GM12878 (cell line): ENCODE data around the gene ABCA4. TPM values are rescaled to one million over a fixed set of nuclear protein-coding genes. Genes with fewer than 3 reads are reported as not detected.

Experiments used
- ATAC-seq: fragments of 200-7000 bp; cut with Tn5 transposase; 3 replicates; pipeline ENCODE4 v1.9.1; 2020; ENCODE audit warnings: mild to moderate bottlenecking, moderate library complexity
- BruUV-seq: library from RNA; stranded (reverse); fragments of 400-500 nt; replicated peaks from 2 replicates; lab custom pipeline; 2021; lab: Mats Ljungman, UMichigan
- CTCF ChIA-PET: fragments of 300-600 bp; sonication (Branson Sonifier 250); formaldehyde crosslinking; extraction: SDS; loops from one replicate; lab custom pipeline; 2021; ENCODE audit warnings: inconsistent platforms; lab: Yijun Ruan, JAX
- POLR2A ChIA-PET: fragments of 350-600 bp; formaldehyde crosslinking; extraction: SDS; loops from one replicate; lab custom pipeline; 2021; ENCODE audit warnings: inconsistent platforms; lab: Charles Lee
- RAD21 ChIA-PET: fragments of 300-600 bp; sonication (Branson Sonifier 250); formaldehyde crosslinking; loops from one replicate; lab custom pipeline; 2023; ENCODE audit warnings: antibody characterized with exemption; ENCODE audit not compliant: unreplicated experiment; lab: Charles Lee
- SMC1A ChIA-PET: fragments of 300-600 bp; sonication (Branson Sonifier 250); formaldehyde crosslinking; loops from one replicate; lab custom pipeline; 2023; ENCODE audit not compliant: unreplicated experiment, uncharacterized antibody; lab: Charles Lee
- DNase-seq: peaks from one replicate; pipeline ENCODE4 v3.0.0-alpha.2; 2011; ENCODE audit warnings: low read depth, low spot score
- FAIRE-seq: peaks from 3 replicates; lab custom pipeline; 2011; peaks lifted over from hg19 to GRCh38; lab: Jason Lieb, UNC
- H2AFZ ChIP-seq: 2 replicates; pipeline ENCODE4 v1.6.0; 2011; ENCODE audit warnings: low read depth, low read length, control low read depth; ENCODE audit not compliant: control insufficient read depth
- H3K27ac ChIP-seq: 2 replicates; pipeline ENCODE4 v1.5.1; 2011; ENCODE audit warnings: control low read depth; ENCODE audit not compliant: control insufficient read depth, insufficient read depth
- H3K27me3 ChIP-seq, 2 experiments: replicated peaks in 1 of 2; 2 replicates each; pipeline versions ENCODE4 v1.6.0 to v1.6.1; 2011; ENCODE audit warnings: low read length in 1 of 2; ENCODE audit not compliant: control insufficient read depth in 2 of 2, insufficient read depth in 2 of 2
- H3K36me3 ChIP-seq, 2 experiments: 2 replicates each; pipeline ENCODE4 v1.5.1; 2011; ENCODE audit warnings: low read length in 1 of 2; ENCODE audit not compliant: control insufficient read depth in 2 of 2, insufficient read depth in 2 of 2
- H3K4me1 ChIP-seq: 2 replicates; pipeline ENCODE4 v1.6.1; 2011; ENCODE audit warnings: mild to moderate bottlenecking, low read length, moderate library complexity, mixed read lengths; ENCODE audit not compliant: control insufficient read depth, insufficient read depth
- H3K4me2 ChIP-seq: 2 replicates; pipeline ENCODE4 v1.6.0; 2011; ENCODE audit warnings: control low read depth; ENCODE audit not compliant: control insufficient read depth, insufficient read depth
- H3K4me3 ChIP-seq: fragments of 200-600 bp; sonication (generic); 2 replicates; pipeline ENCODE4 v1.5.1; 2016
- H3K79me2 ChIP-seq: 2 replicates; pipeline ENCODE4 v1.6.0; 2011; ENCODE audit warnings: low read length; ENCODE audit not compliant: control insufficient read depth, insufficient read depth
- H3K9ac ChIP-seq: 2 replicates; pipeline ENCODE4 v1.8.0; 2011; ENCODE audit warnings: low read length, control low read depth, mixed read lengths; ENCODE audit not compliant: control insufficient read depth, insufficient read depth
- H3K9me3 ChIP-seq: replicated peaks from 3 replicates; pipeline ENCODE4 v1.5.1; 2011; ENCODE audit warnings: mild to moderate bottlenecking, low read length; ENCODE audit not compliant: control insufficient read depth, insufficient read depth
- H4K20me1 ChIP-seq: 2 replicates; pipeline ENCODE4 v1.6.0; 2011; ENCODE audit not compliant: control insufficient read depth, insufficient read depth
- EED ChIP-seq: sonication (generic); IDR thresholded peaks from 2 replicates; pipeline ENCODE4 v1.6.1; 2016; ENCODE audit warnings: antibody characterized with exemption, low read depth
- ETV6 ChIP-seq, 2 experiments: fragments of 450-650 bp in 1 of 2; IDR thresholded peaks in 1 of 2; conservative IDR thresholded peaks in 1 of 2; 2 replicates each; pipeline ENCODE4 v1.6.1; 2014; ENCODE audit warnings: antibody characterized with exemption in 1 of 2, borderline replicate concordance in 1 of 2, low read depth in 1 of 2, mild to moderate bottlenecking in 1 of 2, moderate library complexity in 1 of 2
- HDGF ChIP-seq: fragments of 450-650 bp; IDR thresholded peaks from 2 replicates; pipeline ENCODE4 v1.6.1; 2016; ENCODE audit warnings: antibody characterized with exemption
- NFYA ChIP-seq: IDR thresholded peaks from 2 replicates; pipeline ENCODE4 v1.6.1; 2011; ENCODE audit warnings: low read depth, mild to moderate bottlenecking, low read length, improper control_type of control experiment, borderline replicate concordance
- RB1 ChIP-seq: fragments of 450-650 bp; formaldehyde crosslinking; IDR thresholded peaks from 2 replicates; pipeline ENCODE4 v1.6.1; 2017; ENCODE audit warnings: mild to moderate bottlenecking, borderline replicate concordance
- SMC3 ChIP-seq: IDR thresholded peaks from 2 replicates; pipeline ENCODE4 v1.6.1; 2011; ENCODE audit warnings: low read length, improper control_type of control experiment, borderline replicate concordance
- SP1 ChIP-seq: IDR thresholded peaks from one replicate; pipeline ENCODE4 v1.6.1; 2011; ENCODE audit warnings: low read depth, low read length
- SRF ChIP-seq, 2 experiments: IDR thresholded peaks; 2 replicates each; pipeline ENCODE4 v1.6.1; 2011; ENCODE audit warnings: low read depth in 2 of 2, low read length in 2 of 2, mild to moderate bottlenecking in 1 of 2, moderate library complexity in 1 of 2
- ZNF24 ChIP-seq: fragments of 450-650 bp; IDR thresholded peaks from 2 replicates; pipeline ENCODE4 v1.6.1; 2017; ENCODE audit warnings: antibody characterized with exemption, mild to moderate bottlenecking
- ZNF622 ChIP-seq: fragments of 450-650 bp; IDR thresholded peaks from 2 replicates; pipeline ENCODE4 v1.6.1; 2017; ENCODE audit warnings: mild to moderate bottlenecking, inconsistent platforms
- WGBS: methylation state at CpG from one replicate; pipeline ENCODE4 v1.1.6; 2016; ENCODE audit warnings: low lambda C conversion rate; ENCODE audit not compliant: insufficient replicate concordance, insufficient coverage; ENCODE audit errors: missing lambda C conversion rate; 5-methylcytosine and 5-hydroxymethylcytosine counted together
- in situ Hi-C: fragments of 300-500 bp; cut with MboI; formaldehyde crosslinking; loops from 9 replicates; pipeline ENCODE4 v1.14.3; 2018; ENCODE audit warnings: mixed read lengths
- intact Hi-C: fragments of 100-400 bp; cut with micrococcal nuclease; formaldehyde crosslinking; loops from one replicate; pipeline ENCODE4 v1.14.2; 2022; ENCODE audit not compliant: unreplicated experiment
- polyA plus RNA-seq, 11 experiments: library from polyadenylated mRNA; depleted of rRNA in 4 of 11; unstranded in 6 of 11; stranded (reverse) in 5 of 11; fragments of >200 nt; fragmentation: Nextera tagmentation in 4 of 11; fragmentation: Illumina TruSeq in 1 of 11; extraction: Ambion mirVana in 4 of 11; extraction: Trizol in 1 of 11; gene quantifications; 1 replicate in 1 of 11; 2 replicates in 10 of 11; pipeline versions ENCODE4 v1.2.1 to v1.2.3, GENCODE V29; 2011 to 2016; ENCODE audit warnings: inconsistent platforms in 2 of 11, missing spikeins in 2 of 11, low read depth in 1 of 11
- total RNA-seq, 4 experiments: library from RNA; depleted of rRNA in 3 of 4; stranded (reverse); fragments of >200 nt in 3 of 4; fragmentation: Illumina TruSeq in 1 of 4; extraction: Trizol in 1 of 4; gene quantifications; 2 replicates each; pipeline versions ENCODE4 v1.2.1 to v1.2.3, GENCODE V29; 2013 to 2021
- TF ChIP-seq, protein P1 (sequence below): IDR thresholded peaks from 2 replicates; pipeline ENCODE4 v1.6.1; 2012; ENCODE audit warnings: low read depth, low read length, improper control_type of control experiment
- TF ChIP-seq, protein P2 (sequence below): IDR thresholded peaks from 2 replicates; pipeline ENCODE4 v1.6.1; 2012; ENCODE audit warnings: low read depth, low read length, improper control_type of control experiment
- TF ChIP-seq, protein P3 (sequence below): fragments of 150-350 bp; IDR thresholded peaks from 2 replicates; pipeline ENCODE4 v1.6.1; 2016; ENCODE audit warnings: low read depth, low read length
- TF ChIP-seq, protein P4 (sequence below): fragments of 450-650 bp; IDR thresholded peaks from 2 replicates; pipeline ENCODE4 v1.6.1; 2017; ENCODE audit warnings: mild to moderate bottlenecking, moderate library complexity

Gene ABCA4
- total and polyA plus RNA-seq, 10 of the 15 experiments (the other 5 are each of a cell fraction or from before 2014, with no cell fraction given): 0.03 to 0.28 (median 0.11) TPM; not detected in 3

DNA sequence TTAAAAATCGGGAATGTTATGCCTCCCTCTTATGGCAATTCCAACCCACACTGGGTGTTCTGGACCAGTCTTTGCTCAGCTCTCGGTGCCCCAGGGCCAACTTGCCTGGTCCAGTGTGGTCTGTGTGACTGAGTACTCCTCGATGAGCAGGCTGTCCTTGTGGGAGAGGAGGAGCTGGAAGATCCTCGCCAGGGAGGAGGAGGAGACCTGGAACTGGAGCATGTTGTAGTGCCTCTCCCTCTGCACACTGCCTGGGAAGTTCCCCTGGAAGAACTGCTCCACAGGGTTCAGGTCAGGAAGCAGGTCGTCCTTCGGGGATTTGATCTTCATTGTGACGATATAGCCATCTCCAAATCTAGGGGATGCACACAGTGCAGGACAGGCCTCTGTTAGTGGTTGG lies 123.2 kb downstream of the ABCA4 start:
- SMC1A ChIA-PET: interaction anchor here (1.0 kb wide), 1 partner anchor 377 kb away, joined by 4 read pairs; no protein-coding TSS in a partner anchor
- FAIRE-seq: no peak
- H2AFZ ChIP-seq: no peak overlapping the region

More for the DNA sequence above, 123.2 kb downstream of the ABCA4 start:
- H3K4me1 ChIP-seq: no peaks in the 10 kb centered on the region
- no peak overlapping the region for H3K4me2 ChIP-seq
- intact Hi-C loops: no loop called here
- POLR2A ChIA-PET: no interaction called here
- TF ChIP-seq NFYA (no peak), ETV6 (conservative IDR thresholded peaks at IDR 0.05 in 1 of 2, IDR thresholded peaks at IDR 0.05 in 1 of 2; ENCODE audit: borderline replicate concordance in 1 of 2, low read depth in 1 of 2) (no peak), SMC3 (no peak), HDGF (no peak), SRF (IDR thresholded peaks at IDR 0.05; ENCODE audit: low read depth in 2 of 2, low read length in 2 of 2) (no peak), RB1 (no peak), SP1 (no peak), ZNF622 (no peak), EED (no peak), ZNF24 (no peak)
- TF ChIP-seq, protein P1, sequence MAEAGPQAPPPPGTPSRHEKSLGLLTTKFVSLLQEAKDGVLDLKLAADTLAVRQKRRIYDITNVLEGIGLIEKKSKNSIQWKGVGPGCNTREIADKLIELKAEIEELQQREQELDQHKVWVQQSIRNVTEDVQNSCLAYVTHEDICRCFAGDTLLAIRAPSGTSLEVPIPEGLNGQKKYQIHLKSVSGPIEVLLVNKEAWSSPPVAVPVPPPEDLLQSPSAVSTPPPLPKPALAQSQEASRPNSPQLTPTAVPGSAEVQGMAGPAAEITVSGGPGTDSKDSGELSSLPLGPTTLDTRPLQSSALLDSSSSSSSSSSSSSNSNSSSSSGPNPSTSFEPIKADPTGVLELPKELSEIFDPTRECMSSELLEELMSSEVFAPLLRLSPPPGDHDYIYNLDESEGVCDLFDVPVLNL: no peak
- TF ChIP-seq, protein P2, sequence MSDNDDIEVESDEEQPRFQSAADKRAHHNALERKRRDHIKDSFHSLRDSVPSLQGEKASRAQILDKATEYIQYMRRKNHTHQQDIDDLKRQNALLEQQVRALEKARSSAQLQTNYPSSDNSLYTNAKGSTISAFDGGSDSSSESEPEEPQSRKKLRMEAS: no peak
- TF ChIP-seq, protein P3, sequence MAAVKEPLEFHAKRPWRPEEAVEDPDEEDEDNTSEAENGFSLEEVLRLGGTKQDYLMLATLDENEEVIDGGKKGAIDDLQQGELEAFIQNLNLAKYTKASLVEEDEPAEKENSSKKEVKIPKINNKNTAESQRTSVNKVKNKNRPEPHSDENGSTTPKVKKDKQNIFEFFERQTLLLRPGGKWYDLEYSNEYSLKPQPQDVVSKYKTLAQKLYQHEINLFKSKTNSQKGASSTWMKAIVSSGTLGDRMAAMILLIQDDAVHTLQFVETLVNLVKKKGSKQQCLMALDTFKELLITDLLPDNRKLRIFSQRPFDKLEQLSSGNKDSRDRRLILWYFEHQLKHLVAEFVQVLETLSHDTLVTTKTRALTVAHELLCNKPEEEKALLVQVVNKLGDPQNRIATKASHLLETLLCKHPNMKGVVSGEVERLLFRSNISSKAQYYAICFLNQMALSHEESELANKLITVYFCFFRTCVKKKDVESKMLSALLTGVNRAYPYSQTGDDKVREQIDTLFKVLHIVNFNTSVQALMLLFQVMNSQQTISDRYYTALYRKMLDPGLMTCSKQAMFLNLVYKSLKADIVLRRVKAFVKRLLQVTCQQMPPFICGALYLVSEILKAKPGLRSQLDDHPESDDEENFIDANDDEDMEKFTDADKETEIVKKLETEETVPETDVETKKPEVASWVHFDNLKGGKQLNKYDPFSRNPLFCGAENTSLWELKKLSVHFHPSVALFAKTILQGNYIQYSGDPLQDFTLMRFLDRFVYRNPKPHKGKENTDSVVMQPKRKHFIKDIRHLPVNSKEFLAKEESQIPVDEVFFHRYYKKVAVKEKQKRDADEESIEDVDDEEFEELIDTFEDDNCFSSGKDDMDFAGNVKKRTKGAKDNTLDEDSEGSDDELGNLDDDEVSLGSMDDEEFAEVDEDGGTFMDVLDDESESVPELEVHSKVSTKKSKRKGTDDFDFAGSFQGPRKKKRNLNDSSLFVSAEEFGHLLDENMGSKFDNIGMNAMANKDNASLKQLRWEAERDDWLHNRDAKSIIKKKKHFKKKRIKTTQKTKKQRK: no peak
- TF ChIP-seq, protein P4, sequence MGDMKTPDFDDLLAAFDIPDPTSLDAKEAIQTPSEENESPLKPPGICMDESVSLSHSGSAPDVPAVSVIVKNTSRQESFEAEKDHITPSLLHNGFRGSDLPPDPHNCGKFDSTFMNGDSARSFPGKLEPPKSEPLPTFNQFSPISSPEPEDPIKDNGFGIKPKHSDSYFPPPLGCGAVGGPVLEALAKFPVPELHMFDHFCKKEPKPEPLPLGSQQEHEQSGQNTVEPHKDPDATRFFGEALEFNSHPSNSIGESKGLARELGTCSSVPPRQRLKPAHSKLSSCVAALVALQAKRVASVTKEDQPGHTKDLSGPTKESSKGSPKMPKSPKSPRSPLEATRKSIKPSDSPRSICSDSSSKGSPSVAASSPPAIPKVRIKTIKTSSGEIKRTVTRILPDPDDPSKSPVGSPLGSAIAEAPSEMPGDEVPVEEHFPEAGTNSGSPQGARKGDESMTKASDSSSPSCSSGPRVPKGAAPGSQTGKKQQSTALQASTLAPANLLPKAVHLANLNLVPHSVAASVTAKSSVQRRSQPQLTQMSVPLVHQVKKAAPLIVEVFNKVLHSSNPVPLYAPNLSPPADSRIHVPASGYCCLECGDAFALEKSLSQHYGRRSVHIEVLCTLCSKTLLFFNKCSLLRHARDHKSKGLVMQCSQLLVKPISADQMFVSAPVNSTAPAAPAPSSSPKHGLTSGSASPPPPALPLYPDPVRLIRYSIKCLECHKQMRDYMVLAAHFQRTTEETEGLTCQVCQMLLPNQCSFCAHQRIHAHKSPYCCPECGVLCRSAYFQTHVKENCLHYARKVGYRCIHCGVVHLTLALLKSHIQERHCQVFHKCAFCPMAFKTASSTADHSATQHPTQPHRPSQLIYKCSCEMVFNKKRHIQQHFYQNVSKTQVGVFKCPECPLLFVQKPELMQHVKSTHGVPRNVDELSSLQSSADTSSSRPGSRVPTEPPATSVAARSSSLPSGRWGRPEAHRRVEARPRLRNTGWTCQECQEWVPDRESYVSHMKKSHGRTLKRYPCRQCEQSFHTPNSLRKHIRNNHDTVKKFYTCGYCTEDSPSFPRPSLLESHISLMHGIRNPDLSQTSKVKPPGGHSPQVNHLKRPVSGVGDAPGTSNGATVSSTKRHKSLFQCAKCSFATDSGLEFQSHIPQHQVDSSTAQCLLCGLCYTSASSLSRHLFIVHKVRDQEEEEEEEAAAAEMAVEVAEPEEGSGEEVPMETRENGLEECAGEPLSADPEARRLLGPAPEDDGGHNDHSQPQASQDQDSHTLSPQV: no peak
- TF ChIP-seq, all 136 proteins: peak for 0
- DNase-seq: no peak
- BruUV-seq: no TSS peak
- ChIA-PET CTCF (interaction anchor here (1.3 kb wide), 1 partner anchor 40 kb away, joined by 3 read pairs; no protein-coding TSS in a partner anchor), RAD21 (no interaction called here)
- no peak overlapping the region for H3K27ac ChIP-seq
- 24% methylated on average over 7 of the region's 7 CpGs for WGBS
- in situ Hi-C loops: no loop called here
- ATAC-seq: no peak
- H3K79me2 ChIP-seq: no peaks in the 10 kb centered on the region
- no peak overlapping the region for H3K4me3 ChIP-seq
- H4K20me1 ChIP-seq: no peaks in the 10 kb centered on the region
- H3K36me3 ChIP-seq: no peaks in the 10 kb centered on the region
- H3K9me3 ChIP-seq: no peaks in the 10 kb centered on the region
- no peak overlapping the region for H3K9ac ChIP-seq
- peaks cover 0 to 1% of the 10 kb centered on the region in 2 experiments; a peak in 1 of 4 replicates for H3K27me3 ChIP-seq
